ENCODE results near the gene CDKN2AIP. TPM values are rescaled to one million over a fixed set of nuclear protein-coding genes. Genes with fewer than 3 reads are reported as not detected.
"Not testable (repeated sequence)": the region's sequence is repeated elsewhere in the genome, so short reads cannot be mapped to it uniquely, and the experiment has no call there.

CDKN2AIP gene
- total and polyA plus RNA-seq, 10 of the 15 experiments (the other 5 are each of a cell fraction or from before 2014, with no cell fraction given), result 6.0 to 22.7 (median 15.9) TPM

DNA sequence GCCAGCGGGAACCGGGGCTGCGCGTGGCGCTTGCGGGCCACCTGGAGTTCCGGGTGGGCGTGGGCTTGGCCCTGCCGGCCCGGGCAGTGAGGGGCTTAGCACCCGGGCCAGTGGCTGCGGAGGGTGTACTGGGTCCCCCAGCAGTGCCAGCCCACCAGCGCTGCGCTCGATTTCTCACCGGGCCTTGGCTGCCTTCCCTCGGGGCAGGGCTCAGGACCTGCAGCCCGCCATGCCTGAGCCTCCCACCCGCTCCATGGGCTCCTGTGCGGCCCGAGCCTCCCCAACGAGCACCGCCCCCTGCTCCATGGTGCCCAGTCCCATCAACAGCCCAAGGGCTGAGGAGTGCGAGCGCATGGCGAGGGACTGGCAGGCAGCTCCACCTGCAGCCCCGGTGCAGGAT lies 11.3 kb upstream of the CDKN2AIP start:
- H3K4me2 ChIP-seq (ENCODE audit: control insufficient read depth, insufficient read depth); FAIRE-seq; H3K36me3 ChIP-seq (ENCODE audit: control insufficient read depth in 2 of 2, insufficient read depth in 2 of 2, low read length in 1 of 2); in situ Hi-C loops (cut with MboI); H3K9me3 ChIP-seq (replicated peaks; ENCODE audit: control insufficient read depth, insufficient read depth, low read length); H3K27ac ChIP-seq (ENCODE audit: control insufficient read depth, insufficient read depth); BruUV-seq (replicated peaks); H3K27me3 ChIP-seq (replicated peaks in 1 of 2; ENCODE audit: control insufficient read depth in 2 of 2, insufficient read depth in 2 of 2, low read length in 1 of 2); H3K9ac ChIP-seq (ENCODE audit: control insufficient read depth, insufficient read depth, low read length); H4K20me1 ChIP-seq (ENCODE audit: control insufficient read depth, insufficient read depth); RAD21 ChIA-PET (ENCODE audit: unreplicated experiment); intact Hi-C loops (cut with micrococcal nuclease; ENCODE audit: unreplicated experiment); H3K79me2 ChIP-seq (ENCODE audit: control insufficient read depth, insufficient read depth, low read length); H3K4me1 ChIP-seq (ENCODE audit: control insufficient read depth, insufficient read depth, low read length); POLR2A ChIA-PET; SMC1A ChIA-PET (ENCODE audit: uncharacterized antibody, unreplicated experiment); ATAC-seq; CTCF ChIA-PET; H3K4me3 ChIP-seq; DNase-seq (ENCODE audit: low read depth, low spot score); H2AFZ ChIP-seq (ENCODE audit: control insufficient read depth, low read depth, low read length): not testable (repeated sequence)
- WGBS (ENCODE audit: insufficient coverage, insufficient replicate concordance, low lambda C conversion rate, missing lambda C conversion rate), result 65% methylated on average over 21 of the region's 27 CpGs

DNA sequence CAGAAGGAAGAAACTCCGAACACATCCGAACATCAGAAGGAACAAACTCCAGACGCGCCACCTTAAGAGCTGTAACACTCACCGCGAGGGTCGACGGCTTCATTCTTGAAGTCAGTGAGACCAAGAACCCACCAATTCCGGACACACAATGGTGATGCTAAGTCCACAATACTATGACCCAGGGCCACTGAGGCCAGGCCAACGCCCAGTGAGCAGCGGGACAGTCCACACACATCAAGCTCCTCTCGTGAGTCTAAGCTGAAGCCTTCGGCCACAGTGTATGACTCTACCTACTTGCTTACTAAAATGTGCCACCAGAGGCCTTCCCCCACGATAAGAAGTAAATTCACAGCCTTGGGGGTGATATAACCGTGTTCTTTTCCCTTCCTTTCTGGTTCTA lies 10.2 kb upstream of the CDKN2AIP start:
- Histone ChIP-seq H3K9ac (ENCODE audit: control insufficient read depth, insufficient read depth, low read length) (no peak overlapping the region), H3K79me2 (ENCODE audit: control insufficient read depth, insufficient read depth, low read length) (no peaks in the 10 kb centered on the region), H3K9me3 (replicated peaks; ENCODE audit: control insufficient read depth, insufficient read depth, low read length) (no peaks in the 10 kb centered on the region), H3K36me3 (ENCODE audit: control insufficient read depth in 2 of 2, insufficient read depth in 2 of 2, low read length in 1 of 2) (no peaks in the 10 kb centered on the region), H3K4me2 (ENCODE audit: control insufficient read depth, insufficient read depth) (no peak overlapping the region), H2AFZ (ENCODE audit: control insufficient read depth, low read depth, low read length) (no peak overlapping the region), H3K4me3 (no peak overlapping the region), H3K27ac (ENCODE audit: control insufficient read depth, insufficient read depth) (no peak overlapping the region), H3K27me3 (replicated peaks in 1 of 2; ENCODE audit: control insufficient read depth in 2 of 2, insufficient read depth in 2 of 2, low read length in 1 of 2) (no peaks in the 10 kb centered on the region), H4K20me1 (ENCODE audit: control insufficient read depth, insufficient read depth) (no peaks in the 10 kb centered on the region), H3K4me1 (ENCODE audit: control insufficient read depth, insufficient read depth, low read length) (no peaks in the 10 kb centered on the region)
- ChIA-PET POLR2A (interaction anchor here (0.5 to 0.6 kb wide), 2 partner anchors 20 to 890 kb away, joined by 3 to 5 read pairs; no protein-coding TSS in a partner anchor), RAD21 (ENCODE audit: unreplicated experiment) (no interaction called here), SMC1A (ENCODE audit: uncharacterized antibody, unreplicated experiment) (no interaction called here), CTCF (no interaction called here)
- intact Hi-C loops (cut with micrococcal nuclease; ENCODE audit: unreplicated experiment), result no loop called here
- FAIRE-seq (no peak), DNase-seq (ENCODE audit: low read depth, low spot score) (no peak), ATAC-seq (no peak)
- in situ Hi-C loops (cut with MboI), result no loop called here
- no TSS peak for BruUV-seq (replicated peaks)
- 53% methylated on average over 15 of the region's 15 CpGs for WGBS (ENCODE audit: insufficient coverage, insufficient replicate concordance, low lambda C conversion rate, missing lambda C conversion rate)
- no peak for TF ChIP-seq YBX1 (IDR thresholded peaks at IDR 0.05)
- TF ChIP-seq, protein P1, sequence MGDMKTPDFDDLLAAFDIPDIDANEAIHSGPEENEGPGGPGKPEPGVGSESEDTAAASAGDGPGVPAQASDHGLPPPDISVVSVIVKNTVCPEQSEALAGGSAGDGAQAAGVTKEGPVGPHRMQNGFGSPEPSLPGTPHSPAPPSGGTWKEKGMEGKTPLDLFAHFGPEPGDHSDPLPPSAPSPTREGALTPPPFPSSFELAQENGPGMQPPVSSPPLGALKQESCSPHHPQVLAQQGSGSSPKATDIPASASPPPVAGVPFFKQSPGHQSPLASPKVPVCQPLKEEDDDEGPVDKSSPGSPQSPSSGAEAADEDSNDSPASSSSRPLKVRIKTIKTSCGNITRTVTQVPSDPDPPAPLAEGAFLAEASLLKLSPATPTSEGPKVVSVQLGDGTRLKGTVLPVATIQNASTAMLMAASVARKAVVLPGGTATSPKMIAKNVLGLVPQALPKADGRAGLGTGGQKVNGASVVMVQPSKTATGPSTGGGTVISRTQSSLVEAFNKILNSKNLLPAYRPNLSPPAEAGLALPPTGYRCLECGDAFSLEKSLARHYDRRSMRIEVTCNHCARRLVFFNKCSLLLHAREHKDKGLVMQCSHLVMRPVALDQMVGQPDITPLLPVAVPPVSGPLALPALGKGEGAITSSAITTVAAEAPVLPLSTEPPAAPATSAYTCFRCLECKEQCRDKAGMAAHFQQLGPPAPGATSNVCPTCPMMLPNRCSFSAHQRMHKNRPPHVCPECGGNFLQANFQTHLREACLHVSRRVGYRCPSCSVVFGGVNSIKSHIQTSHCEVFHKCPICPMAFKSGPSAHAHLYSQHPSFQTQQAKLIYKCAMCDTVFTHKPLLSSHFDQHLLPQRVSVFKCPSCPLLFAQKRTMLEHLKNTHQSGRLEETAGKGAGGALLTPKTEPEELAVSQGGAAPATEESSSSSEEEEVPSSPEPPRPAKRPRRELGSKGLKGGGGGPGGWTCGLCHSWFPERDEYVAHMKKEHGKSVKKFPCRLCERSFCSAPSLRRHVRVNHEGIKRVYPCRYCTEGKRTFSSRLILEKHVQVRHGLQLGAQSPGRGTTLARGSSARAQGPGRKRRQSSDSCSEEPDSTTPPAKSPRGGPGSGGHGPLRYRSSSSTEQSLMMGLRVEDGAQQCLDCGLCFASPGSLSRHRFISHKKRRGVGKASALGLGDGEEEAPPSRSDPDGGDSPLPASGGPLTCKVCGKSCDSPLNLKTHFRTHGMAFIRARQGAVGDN (IDR thresholded peaks at IDR 0.05), result no peak
- TF ChIP-seq POLR2A (IDR thresholded peaks at IDR 0.05; ENCODE audit: low read depth, low read length), result no peak
- no peak for TF ChIP-seq CREM (IDR thresholded peaks at IDR 0.05; ENCODE audit: low read depth)
- TF ChIP-seq NFYB (IDR thresholded peaks at IDR 0.05; ENCODE audit: insufficient read depth, low read depth, low read length), result no peak
- no peak for TF ChIP-seq POLR2AphosphoS5 (IDR thresholded peaks at IDR 0.05; ENCODE audit: low read length)
- no peak for TF ChIP-seq ESRRA (IDR thresholded peaks at IDR 0.05; ENCODE audit: low read length)
- TF ChIP-seq, protein P2, sequence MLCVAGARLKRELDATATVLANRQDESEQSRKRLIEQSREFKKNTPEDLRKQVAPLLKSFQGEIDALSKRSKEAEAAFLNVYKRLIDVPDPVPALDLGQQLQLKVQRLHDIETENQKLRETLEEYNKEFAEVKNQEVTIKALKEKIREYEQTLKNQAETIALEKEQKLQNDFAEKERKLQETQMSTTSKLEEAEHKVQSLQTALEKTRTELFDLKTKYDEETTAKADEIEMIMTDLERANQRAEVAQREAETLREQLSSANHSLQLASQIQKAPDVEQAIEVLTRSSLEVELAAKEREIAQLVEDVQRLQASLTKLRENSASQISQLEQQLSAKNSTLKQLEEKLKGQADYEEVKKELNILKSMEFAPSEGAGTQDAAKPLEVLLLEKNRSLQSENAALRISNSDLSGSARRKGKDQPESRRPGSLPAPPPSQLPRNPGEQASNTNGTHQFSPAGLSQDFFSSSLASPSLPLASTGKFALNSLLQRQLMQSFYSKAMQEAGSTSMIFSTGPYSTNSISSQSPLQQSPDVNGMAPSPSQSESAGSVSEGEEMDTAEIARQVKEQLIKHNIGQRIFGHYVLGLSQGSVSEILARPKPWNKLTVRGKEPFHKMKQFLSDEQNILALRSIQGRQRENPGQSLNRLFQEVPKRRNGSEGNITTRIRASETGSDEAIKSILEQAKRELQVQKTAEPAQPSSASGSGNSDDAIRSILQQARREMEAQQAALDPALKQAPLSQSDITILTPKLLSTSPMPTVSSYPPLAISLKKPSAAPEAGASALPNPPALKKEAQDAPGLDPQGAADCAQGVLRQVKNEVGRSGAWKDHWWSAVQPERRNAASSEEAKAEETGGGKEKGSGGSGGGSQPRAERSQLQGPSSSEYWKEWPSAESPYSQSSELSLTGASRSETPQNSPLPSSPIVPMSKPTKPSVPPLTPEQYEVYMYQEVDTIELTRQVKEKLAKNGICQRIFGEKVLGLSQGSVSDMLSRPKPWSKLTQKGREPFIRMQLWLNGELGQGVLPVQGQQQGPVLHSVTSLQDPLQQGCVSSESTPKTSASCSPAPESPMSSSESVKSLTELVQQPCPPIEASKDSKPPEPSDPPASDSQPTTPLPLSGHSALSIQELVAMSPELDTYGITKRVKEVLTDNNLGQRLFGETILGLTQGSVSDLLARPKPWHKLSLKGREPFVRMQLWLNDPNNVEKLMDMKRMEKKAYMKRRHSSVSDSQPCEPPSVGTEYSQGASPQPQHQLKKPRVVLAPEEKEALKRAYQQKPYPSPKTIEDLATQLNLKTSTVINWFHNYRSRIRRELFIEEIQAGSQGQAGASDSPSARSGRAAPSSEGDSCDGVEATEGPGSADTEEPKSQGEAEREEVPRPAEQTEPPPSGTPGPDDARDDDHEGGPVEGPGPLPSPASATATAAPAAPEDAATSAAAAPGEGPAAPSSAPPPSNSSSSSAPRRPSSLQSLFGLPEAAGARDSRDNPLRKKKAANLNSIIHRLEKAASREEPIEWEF (IDR thresholded peaks at IDR 0.05; ENCODE audit: insufficient replicate concordance, low read depth, low read length), result no peak
- TF ChIP-seq TCF7 (IDR thresholded peaks at IDR 0.05; ENCODE audit: borderline replicate concordance), result no peak

Data from GM12878 (cell line).